ENCODE measurements around the gene TRIM66. TPM values are rescaled to one million over a fixed set of nuclear protein-coding genes. Genes with fewer than 3 reads are reported as not detected.

The TRIM66 gene
- total and polyA plus RNA-seq, 2 of the 8 experiments (the other 6 are each of a cell fraction or from before 2014, with no cell fraction given): 3.1 to 3.5 TPM

- ChIA-PET CTCF (ENCODE audit: partially characterized antibody) (interaction anchor here (0.6 to 2.1 kb wide), 3 partner anchors 16 to 28 kb away, joined by 3 to 8 read pairs (median 6); no protein-coding TSS in a partner anchor), POLR2A (ENCODE audit: partially characterized antibody) (interaction anchor here (1.0 kb wide), 1 partner anchor 9 kb away, joined by 3 read pairs; no protein-coding TSS in a partner anchor)
- H2AFZ ChIP-seq (ENCODE audit: low read length): no peak overlapping the region
- no peak overlapping the region for H3K4me2 ChIP-seq (ENCODE audit: insufficient read depth in 1 of 2, low read depth in 2 of 2, low read length in 2 of 2)
- no peak for TF ChIP-seq KDM5A (IDR thresholded peaks at IDR 0.05; ENCODE audit: low read length)
- TF ChIP-seq EZH2 (IDR thresholded peaks at IDR 0.05; ENCODE audit: low read depth, low read length, severe bottlenecking): no peak
- no peak for TF ChIP-seq USF2 (IDR thresholded peaks at IDR 0.05; ENCODE audit: low read length)
- TF ChIP-seq POLR2AphosphoS5 (IDR thresholded peaks at IDR 0.05; ENCODE audit: low read depth, low read length): no peak
- no peak overlapping the region for H2BK120ac ChIP-seq (replicated peaks; ENCODE audit: low read depth, low read length)
- H2BK20ac ChIP-seq (ENCODE audit: low read length): no peak overlapping the region
- H4K91ac ChIP-seq (replicated peaks; ENCODE audit: insufficient read length, low read length): no peak overlapping the region
- no peak overlapping the region for H2BK15ac ChIP-seq (ENCODE audit: low read length)
- H2BK12ac ChIP-seq (ENCODE audit: low read depth, low read length): no peak overlapping the region
- no peak overlapping the region for H3K23ac ChIP-seq (ENCODE audit: insufficient read length)
- no peak overlapping the region for H3K4ac ChIP-seq (replicated peaks; ENCODE audit: insufficient read length, low read depth, low read length)
- H2BK5ac ChIP-seq (ENCODE audit: low read depth, low read length): no peak overlapping the region
- no peak overlapping the region for H3K18ac ChIP-seq (ENCODE audit: extremely low read depth, low read length)
- no peaks in the 10 kb centered on the region; the same call in 1 of the 2 replicates for H3K79me1 ChIP-seq (ENCODE audit: low read depth, low read length)
- no peak for FAIRE-seq
- H2AK5ac ChIP-seq (ENCODE audit: low read depth, low read length): no peak overlapping the region
- no peak overlapping the region for H4K8ac ChIP-seq (ENCODE audit: extremely low read depth, insufficient read depth, low read length)
- H3K9ac ChIP-seq (replicated peaks in 1 of 4; ENCODE audit: extremely low read depth in 1 of 4, low read depth in 3 of 4, low read length in 3 of 4): no peak overlapping the region
- H3K79me2 ChIP-seq (ENCODE audit: control insufficient read depth in 1 of 2, insufficient read depth in 2 of 2, low read length in 2 of 2): no peaks in the 10 kb centered on the region
- no peaks in the 10 kb centered on the region for H3K9me3 ChIP-seq (ENCODE audit: insufficient read depth in 2 of 2, low read depth in 1 of 2, low read length in 1 of 2)
- H3K23me2 ChIP-seq (ENCODE audit: low read depth, low read length): no peaks in the 10 kb centered on the region
- H3K27me3 ChIP-seq (replicated peaks in 1 of 4; ENCODE audit: control insufficient read depth in 3 of 4, extremely low read depth in 1 of 4, insufficient read depth in 3 of 4, low read length in 3 of 4): no peaks in the 10 kb centered on the region
- WGBS, 2 experiments (ENCODE audit: extremely low coverage in 1 of 2, insufficient coverage in 1 of 2, insufficient read length in 1 of 2, insufficient replicate concordance in 2 of 2, low coverage in 1 of 2, low lambda C conversion rate in 2 of 2, missing lambda C conversion rate in 1 of 2): 82% methylated on average over 4 of the region's 4 CpGs; no CpG with 5 or more reads in 1 of the 2 experiments
- no peaks in the 10 kb centered on the region for H3K36me3 ChIP-seq (ENCODE audit: control insufficient read depth in 2 of 4, insufficient read depth in 4 of 4, low read length in 3 of 4)
- H3K4me3 ChIP-seq (ENCODE audit: extremely low read depth in 1 of 4, insufficient read depth in 2 of 4, low read depth in 3 of 4, low read length in 4 of 4): no peak overlapping the region
- H4K5ac ChIP-seq (ENCODE audit: insufficient read length, low read depth, low read length): no peak overlapping the region
- no peaks in the 10 kb centered on the region for H4K20me1 ChIP-seq (replicated peaks in 1 of 2; ENCODE audit: control insufficient read depth in 1 of 2, insufficient read depth in 2 of 2, low read length in 2 of 2)
- H3K27ac ChIP-seq (ENCODE audit: low read depth, low read length): no peak overlapping the region
- DNase-seq (ENCODE audit: low read depth in 1 of 2, low spot score in 2 of 2): no peak
- H3K14ac ChIP-seq (ENCODE audit: insufficient read length): no peak overlapping the region
- peaks cover 0 to 6% (median 3%) of the 10 kb centered on the region in 4 experiments; a peak in 3 of 7 replicates for H3K4me1 ChIP-seq (replicated peaks in 1 of 4; ENCODE audit: control insufficient read depth in 3 of 4, insufficient read depth in 4 of 4, low read length in 3 of 4)
- no peak overlapping the region for H3K56ac ChIP-seq (replicated peaks; ENCODE audit: insufficient read length, low read depth, low read length)
These were observed 46.1 kb upstream of the TRIM66 start for GRCh38 chr11:8728563-8728962.
